NCI-H1417 (cell line): ENCODE data around the gene PUM1.
A peak's percentile ranks its signal among the peaks of the same experiment; 100 is the strongest.
"Not testable (repeated sequence)": the region's sequence is repeated elsewhere in the genome, so short reads cannot be mapped to it uniquely, and the experiment has no call there.

Experiments used
- DNase-seq, 3 experiments: peaks; one replicate each; lab custom pipeline; 2025; lab: John Stamatoyannopoulos, UW

Gene PUM1

GRCh38 chr1:30998171-30998570 lies 67.3 kb downstream of the PUM1 start:
- no peak for DNase-seq

- DNase-seq: no peak
Measured at GRCh38 chr1:30997463-30998057, 68.0 kb downstream of the PUM1 start.

GRCh38 chr1:30995990-30996612 lies 69.4 kb downstream of the PUM1 start:
- peak in 1 of 3 experiments; percentile 16 for DNase-seq

- no peak for DNase-seq
Measured at GRCh38 chr1:30991862-30992606, 73.5 kb downstream of the PUM1 start.

- no peak for DNase-seq
Measured at GRCh38 chr1:30990591-30990990, 74.9 kb downstream of the PUM1 start.

GRCh38 chr1:30988045-30988444 lies 77.5 kb downstream of the PUM1 start:
- no peak for DNase-seq

- DNase-seq: no peak
Measured at GRCh38 chr1:30986755-30987154, 78.8 kb downstream of the PUM1 start.

GRCh38 chr1:30984991-30985503 lies 80.5 kb downstream of the PUM1 start:
- DNase-seq: no peak

GRCh38 chr1:30984165-30984889 lies 81.2 kb downstream of the PUM1 start:
- peak in 1 of 3 experiments; percentile 29 for DNase-seq

- DNase-seq: no peak
Measured at GRCh38 chr1:30982937-30983336, 82.6 kb downstream of the PUM1 start.

- DNase-seq: no peak
Measured at GRCh38 chr1:30982431-30982830, 83.1 kb downstream of the PUM1 start.

GRCh38 chr1:30981172-30981571 lies 84.3 kb downstream of the PUM1 start:
- DNase-seq: no peak

- DNase-seq: no peak
Measured at GRCh38 chr1:30977511-30977910, 88.0 kb downstream of the PUM1 start.

GRCh38 chr1:30977105-30977504 lies 88.4 kb downstream of the PUM1 start:
- peak in 2 of 3 experiments; percentile 28 to 58 for DNase-seq

GRCh38 chr1:30976143-30976542 lies 89.4 kb downstream of the PUM1 start:
- DNase-seq: no peak

GRCh38 chr1:30975217-30975616 lies 90.3 kb downstream of the PUM1 start:
- DNase-seq: no peak

- DNase-seq: peak in 1 of 3 experiments; percentile 29
Measured at GRCh38 chr1:30974536-30974935, 91.0 kb downstream of the PUM1 start.

GRCh38 chr1:30972349-30972748 lies 93.2 kb downstream of the PUM1 start:
- not testable (repeated sequence) for DNase-seq

GRCh38 chr1:30971496-30971895 lies 94.0 kb downstream of the PUM1 start:
- DNase-seq: no peak

- DNase-seq: no peak
Measured at GRCh38 chr1:30969903-30970302, 95.6 kb downstream of the PUM1 start.

- DNase-seq: peak in 1 of 3 experiments; percentile 54
Measured at GRCh38 chr1:30968220-30968971, 97.1 kb downstream of the PUM1 start.
